Posterior vena cava (tissue), 2 donors: ENCODE data around the gene PNLIP. TPM values are rescaled to one million over a fixed set of nuclear protein-coding genes. Genes with fewer than 3 reads are reported as not detected.

Source experiments
- DNase-seq: peaks from one replicate; pipeline ENCODE4 v3.0.0-alpha.2; 2020; ENCODE audit warnings: low spot score
- intact Hi-C, 2 donors: fragments of 100-400 bp; cut with DNase I; formaldehyde crosslinking; loops; one replicate each; pipeline versions ENCODE4 v1.14.1 to v1.14.2; 2022 to 2023
- total RNA-seq, 2 donors: library from RNA; stranded (reverse); fragmentation: NEBNext Ultra II Directional; extraction: Animal tissue kit (Norgen Biotek cat#: 25700); gene quantifications; one replicate each; pipeline ENCODE4 v1.2.1, GENCODE V29; 2021
- donor health status: DM: yes; HTN: yes; CAD: no.
- donor health status: DM: yes; HTN: yes; CAD: no.

PNLIP gene
- total RNA-seq, 2 donors from 2014 or later, result 4.8 TPM; not detected in 1

GRCh38 chr10:116565534-116565933 lies 19.8 kb downstream of the PNLIP start:
- intact Hi-C loops, result no loop called here
- no peak for DNase-seq

GRCh38 chr10:116566932-116567331 lies 21.2 kb downstream of the PNLIP start:
- DNase-seq, result no peak
- intact Hi-C loops, result no loop called here

DNA sequence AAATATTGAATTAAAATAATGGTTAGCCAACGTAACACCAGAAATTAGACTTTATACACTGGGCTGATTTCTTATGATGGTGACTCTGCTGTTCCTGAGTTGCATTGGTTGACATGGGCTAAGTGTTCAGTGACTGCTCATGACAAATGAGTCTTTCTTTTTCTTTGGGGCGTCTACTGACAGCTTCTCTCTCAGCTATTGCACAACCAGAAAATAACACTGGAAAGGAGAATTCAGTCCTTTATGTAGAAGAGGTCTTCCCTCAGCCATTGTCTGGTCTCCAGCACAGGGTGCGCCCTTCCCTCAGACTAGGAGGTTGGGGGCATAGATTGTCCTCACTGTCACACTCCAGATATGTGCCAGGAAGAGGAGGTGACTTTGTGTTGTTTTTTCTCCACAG lies 21.6 kb downstream of the PNLIP start:
- no peak for DNase-seq
- intact Hi-C loops, result no loop called here

- DNase-seq, result no peak
- intact Hi-C loops, result no loop called here
These were observed 29.1 kb downstream of the PNLIP start for GRCh38 chr10:116574797-116575196.

DNA sequence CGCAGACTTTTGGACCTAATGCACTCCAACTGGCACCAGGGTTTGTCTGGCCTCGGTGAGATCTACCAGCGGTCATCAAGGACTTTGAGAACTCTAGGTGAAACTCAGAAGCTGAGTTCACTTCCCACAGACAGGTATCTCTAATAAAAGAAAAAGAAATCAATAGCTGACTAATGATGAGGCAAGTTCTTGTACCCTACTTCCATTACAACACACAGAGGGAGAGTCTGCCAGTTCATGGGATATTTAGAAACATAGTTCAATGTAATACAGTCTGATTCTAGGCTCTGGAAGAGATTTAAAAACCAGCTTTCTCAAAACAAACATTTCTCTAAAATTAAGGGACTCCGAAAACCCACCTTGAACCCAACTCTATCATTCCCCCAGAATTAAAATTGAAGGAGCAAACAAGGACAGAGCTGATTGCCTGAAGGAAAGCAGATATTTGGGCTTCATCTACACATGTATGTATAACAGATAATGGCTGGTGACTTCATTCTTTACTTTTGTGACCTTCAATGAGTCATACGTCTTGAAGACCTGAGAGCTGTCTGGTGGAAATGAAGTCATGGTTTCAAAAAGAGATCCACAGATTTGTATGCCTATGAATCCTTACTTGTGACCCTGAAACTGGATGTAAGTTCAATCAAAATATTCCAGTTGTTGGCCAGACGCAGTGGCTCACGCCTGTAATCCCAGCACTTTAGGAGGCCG lies 42.3 kb downstream of the PNLIP start:
- intact Hi-C loops, result no loop called here
- no peak for DNase-seq

DNA sequence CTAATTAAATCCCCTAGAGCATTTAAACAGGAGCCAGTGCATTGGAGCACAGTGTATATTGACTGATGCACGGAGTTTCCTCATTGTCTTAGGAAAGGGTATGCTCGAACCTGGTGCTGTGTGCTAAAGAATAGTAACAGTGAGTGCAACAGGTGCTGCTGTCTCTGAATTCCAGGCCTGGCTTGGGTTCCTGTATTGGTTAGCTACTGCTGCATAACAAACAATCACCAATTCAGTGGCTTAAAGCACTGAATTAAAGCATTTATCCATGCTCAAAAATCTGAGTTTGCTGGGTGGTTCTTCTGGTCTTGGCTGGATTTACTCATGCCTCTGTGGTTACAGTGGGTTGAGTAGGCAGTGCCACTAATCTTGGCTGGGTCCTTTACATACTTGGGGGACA lies 43.3 kb downstream of the PNLIP start:
- DNase-seq, result no peak

DNA sequence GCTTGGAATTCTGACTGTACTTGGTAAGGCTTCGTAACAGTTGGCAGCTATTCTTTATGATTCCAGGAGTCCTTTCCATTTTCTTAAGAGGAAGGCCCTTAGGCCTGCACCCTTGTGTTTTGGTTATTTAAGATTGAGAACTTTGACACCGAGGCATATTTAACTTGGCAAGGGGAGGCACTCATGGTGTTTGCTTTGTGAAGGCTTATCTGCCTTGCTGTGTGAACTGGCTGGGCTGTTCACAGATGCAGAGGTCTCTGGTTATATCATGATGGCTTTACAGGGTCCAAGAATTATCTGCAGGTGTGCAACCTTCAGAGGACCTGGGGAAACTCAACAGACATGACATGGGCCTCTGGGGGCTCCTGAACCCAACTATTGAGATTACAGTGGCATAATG lies 44.2 kb downstream of the PNLIP start:
- intact Hi-C loops, result no loop called here

More for the DNA sequence above, 43.3 kb downstream of the PNLIP start:
- intact Hi-C loops, result no loop called here

GRCh38 chr10:116590590-116591444 lies 45.1 kb downstream of the PNLIP start, which contains the start of gene PNLIPRP1:
Gene PNLIPRP1 (plus strand): TSS chr10:116590959. CDS start chr10:116591130, 171 bp downstream.
- no peak for DNase-seq
- intact Hi-C loops, result no loop called here

More for the DNA sequence above, 44.2 kb downstream of the PNLIP start:
- DNase-seq, result no peak

- intact Hi-C loops, result no loop called here
- no peak for DNase-seq
These were observed 47.5 kb downstream of the PNLIP start for GRCh38 chr10:116593139-116593740.

DNA sequence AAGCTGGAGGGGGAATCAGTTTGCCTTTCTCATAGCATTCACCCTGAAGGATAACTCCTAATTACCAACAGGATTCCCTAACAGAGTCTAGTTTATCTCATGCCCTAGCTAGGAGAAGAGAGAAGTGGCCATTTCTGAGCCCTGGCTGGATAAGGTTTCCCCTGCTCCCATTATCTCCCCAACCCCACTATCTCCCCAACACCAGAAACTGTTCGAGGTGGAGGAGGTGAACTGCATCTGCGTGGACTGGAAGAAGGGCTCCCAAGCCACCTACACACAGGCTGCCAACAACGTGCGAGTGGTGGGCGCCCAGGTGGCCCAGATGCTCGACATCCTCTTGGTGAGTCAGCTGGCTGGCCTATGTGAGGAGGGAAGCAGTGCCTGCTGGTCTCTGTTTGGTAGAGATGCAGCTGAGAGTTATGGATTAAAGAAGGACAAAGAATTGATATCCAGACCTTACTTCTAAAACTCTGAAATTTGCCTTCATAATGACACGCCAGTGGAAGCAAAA lies 48.8 kb downstream of the PNLIP start:
- intact Hi-C loops, result no loop called here
- no peak for DNase-seq

DNA sequence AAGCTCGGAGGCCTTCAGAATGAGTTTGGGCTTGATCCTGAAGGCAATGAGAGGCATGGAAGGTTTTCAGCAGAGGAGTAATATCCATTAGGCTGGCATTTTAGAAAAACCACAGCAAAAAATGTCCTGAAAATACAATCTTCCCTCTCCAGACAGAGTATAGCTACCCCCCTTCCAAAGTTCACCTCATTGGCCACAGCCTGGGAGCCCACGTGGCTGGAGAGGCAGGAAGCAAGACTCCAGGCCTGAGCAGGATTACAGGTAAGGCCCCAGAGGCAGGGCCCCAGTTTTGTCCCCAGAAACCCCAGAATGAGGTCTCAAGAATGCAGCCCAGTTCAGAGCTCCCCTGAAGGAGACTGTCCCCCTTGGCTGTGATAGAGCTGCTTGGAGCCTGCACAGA lies 50.3 kb downstream of the PNLIP start:
- DNase-seq, result no peak
- intact Hi-C loops, result no loop called here

DNA sequence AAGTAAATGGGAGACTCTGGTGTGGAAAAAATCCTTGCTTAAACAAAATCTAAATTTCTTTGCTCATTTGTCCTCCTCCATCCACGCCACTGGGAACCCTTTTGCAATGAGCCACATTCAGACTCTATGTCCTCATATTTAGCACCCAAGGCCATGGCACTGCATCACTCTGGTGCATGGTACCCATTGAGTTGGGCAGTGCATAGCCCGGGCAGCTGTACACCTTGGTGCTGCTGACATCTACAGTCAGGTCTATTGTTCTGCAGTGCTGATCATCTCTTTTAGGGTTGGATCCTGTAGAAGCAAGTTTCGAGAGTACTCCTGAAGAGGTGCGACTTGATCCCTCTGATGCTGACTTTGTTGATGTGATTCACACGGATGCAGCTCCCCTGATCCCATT lies 51.8 kb downstream of the PNLIP start:
- intact Hi-C loops, result no loop called here
- no peak for DNase-seq

GRCh38 chr10:116598329-116598728 lies 52.6 kb downstream of the PNLIP start:
- no peak for DNase-seq
- intact Hi-C loops, result no loop called here

DNA sequence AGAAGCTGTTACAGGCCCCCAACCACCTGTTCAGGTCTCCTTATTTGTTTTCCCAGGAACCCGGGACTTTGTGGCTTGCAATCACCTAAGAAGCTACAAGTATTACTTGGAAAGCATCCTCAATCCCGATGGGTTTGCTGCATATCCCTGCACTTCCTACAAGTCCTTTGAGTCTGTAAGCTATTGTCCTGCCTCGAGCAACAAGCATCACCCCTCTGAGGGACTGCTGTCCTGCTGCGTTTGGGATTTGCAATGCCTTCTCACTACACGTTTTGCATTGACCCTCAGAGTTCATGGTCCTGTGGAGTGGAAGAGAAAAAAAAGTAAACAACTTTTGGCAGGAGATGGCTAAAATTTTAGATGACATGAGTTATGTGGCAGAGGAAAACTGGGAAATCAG lies 54.3 kb downstream of the PNLIP start:
- intact Hi-C loops, result no loop called here
- no peak for DNase-seq

DNA sequence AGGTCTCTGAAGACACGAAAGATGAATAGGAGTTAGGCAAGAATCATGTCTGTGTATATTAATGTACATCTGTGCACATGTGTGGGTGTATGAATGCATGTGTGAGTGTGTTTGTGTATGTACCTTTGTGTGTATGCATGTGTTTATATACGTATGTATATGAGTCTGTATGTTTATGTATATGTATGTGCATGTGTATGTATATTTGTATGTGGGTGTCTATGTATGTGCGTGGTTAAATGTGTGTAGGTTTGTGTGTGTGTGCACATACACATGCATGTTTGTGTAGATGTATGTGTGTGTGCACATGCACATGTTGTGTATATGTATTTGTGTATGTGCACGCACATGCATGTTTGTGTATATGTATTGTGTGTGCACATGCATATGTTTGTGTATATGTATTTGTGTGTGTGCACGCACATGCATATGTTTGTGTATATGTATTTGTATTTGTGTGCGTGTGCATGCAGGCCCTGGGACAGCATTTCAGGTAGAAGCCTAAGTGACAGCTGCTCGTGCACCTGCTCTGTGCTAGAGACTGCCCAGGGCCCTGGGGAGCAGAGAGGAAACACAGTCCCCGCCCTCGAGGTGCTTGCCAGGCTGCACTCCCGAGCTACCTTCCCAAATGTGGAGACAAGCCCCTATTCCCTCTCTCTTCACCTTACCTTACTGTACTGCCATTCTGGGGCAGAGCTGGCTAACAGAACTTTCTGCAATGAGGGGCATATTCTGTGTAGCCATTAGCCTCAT lies 57.1 kb downstream of the PNLIP start:
- no peak for DNase-seq
- intact Hi-C loops, result no loop called here

DNA sequence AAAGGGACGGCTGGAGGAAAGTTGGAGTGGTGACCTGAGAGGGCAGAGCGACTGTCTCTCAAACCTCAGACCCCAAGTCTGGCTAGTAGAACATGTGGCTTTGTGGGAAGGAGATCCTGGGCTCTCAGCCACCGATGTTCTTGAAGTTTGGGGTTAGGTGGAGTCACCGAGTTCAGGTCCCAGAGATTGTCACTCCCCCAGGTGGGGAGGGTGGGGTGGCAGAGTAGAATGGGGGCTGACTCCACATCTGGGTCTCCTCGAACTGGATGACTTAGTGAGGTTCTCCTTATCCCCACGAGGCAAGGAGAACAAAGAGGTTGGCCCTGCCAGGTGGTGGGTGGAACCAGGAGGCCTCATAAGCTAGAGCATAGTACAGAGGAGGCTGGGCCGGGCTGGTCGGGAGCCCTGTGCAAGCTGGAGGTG lies 60.3 kb downstream of the PNLIP start:
- intact Hi-C loops, result no loop called here
- no peak for DNase-seq

- intact Hi-C loops, result no loop called here
- no peak for DNase-seq
These were observed 61.6 kb downstream of the PNLIP start for GRCh38 chr10:116607336-116607735.

DNA sequence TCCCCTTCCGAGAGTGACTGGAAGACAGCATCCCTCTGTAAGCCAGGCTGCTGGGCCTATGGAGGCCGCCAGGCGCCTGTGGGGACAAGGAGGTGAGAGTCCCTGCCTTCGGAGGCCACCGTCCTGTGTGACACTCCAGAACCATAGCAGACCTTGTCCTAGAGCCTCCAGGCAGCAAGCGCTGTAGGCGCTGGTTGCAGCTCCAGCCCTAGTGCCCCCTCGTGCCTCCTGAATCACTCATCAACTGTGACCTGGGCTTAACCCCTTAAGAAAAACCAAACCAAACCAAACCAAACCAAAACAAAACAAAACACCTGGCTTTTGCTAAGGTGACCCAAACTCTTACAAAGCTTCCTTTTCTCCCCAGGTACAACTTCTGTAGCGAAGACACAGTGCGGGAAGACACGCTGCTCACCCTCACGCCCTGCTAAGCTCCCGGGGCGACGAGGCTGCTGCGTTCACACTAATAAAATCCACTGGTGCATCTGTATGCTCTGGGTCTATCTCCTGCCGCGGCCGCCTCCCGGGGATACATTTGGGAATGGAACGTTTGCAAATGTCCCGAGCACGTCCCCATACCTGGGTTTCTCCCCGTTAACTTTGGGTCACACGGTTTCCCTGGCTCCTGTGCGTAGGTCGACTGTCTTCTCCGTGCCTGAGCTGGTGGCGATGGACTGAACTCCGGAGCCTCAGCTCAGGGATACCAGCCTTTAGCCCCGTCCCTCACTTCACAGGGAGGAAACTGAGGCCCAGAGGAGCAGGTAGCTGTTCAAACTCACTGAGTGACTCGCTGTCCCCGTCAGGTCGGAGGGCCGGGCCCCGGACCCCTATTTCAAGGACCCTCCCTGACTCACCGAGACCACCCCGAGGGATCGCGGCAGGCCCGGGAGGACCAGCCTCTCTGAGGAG lies 63.2 kb downstream of the PNLIP start:
- intact Hi-C loops, result no loop called here

More for the DNA sequence above, 63.2 kb downstream of the PNLIP start:
- no peak for DNase-seq
